ENCODE measurements around the gene PSRC1. TPM values are rescaled to one million over a fixed set of nuclear protein-coding genes. Genes with fewer than 3 reads are reported as not detected.

PSRC1 gene
- total RNA-seq, 1 experiment from 2014 or later: 60.3 TPM

DNA sequence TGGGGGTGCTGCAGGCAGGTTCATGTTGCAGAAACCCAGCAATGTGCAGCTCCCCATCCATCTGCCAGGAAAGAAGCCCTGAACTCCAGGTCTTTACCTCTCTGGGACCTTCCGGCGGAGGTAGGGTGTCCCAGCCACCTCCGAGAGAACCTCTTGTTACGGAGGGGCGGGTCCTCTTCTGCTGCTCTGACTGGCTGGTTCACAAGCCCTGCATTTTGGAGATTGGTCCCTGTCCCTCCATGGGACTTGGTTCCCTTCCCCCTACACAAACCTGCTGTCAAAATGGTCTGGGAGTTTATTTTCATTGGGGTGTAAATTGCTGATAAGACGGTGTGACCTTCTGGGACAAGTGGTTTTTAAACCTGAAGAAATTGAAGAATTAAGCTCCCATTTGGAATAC lies 41.6 kb downstream of the PSRC1 start:
- WGBS (ENCODE audit: extremely low coverage, insufficient read length, low lambda C conversion rate): no CpG with 5 or more reads among the region's 6 CpGs
- Histone ChIP-seq H3T11ph (ENCODE audit: low read length) (no peak overlapping the region), H3K4me2 (ENCODE audit: insufficient read depth, insufficient read length, low read length) (no peak overlapping the region), H2BK20ac (ENCODE audit: low read depth, low read length, poor library complexity, severe bottlenecking) (no peak overlapping the region), H2AK5ac (ENCODE audit: insufficient read length, low read length) (no peak overlapping the region), H3K18ac (ENCODE audit: insufficient read length, low read depth, low read length) (no peak overlapping the region), H2BK120ac (ENCODE audit: low read depth, low read length, poor library complexity, severe bottlenecking) (no peak overlapping the region), H4K5ac (ENCODE audit: insufficient read length, low read depth, low read length) (no peak overlapping the region), H3K79me1 (ENCODE audit: insufficient read depth, low read depth, low read length, poor library complexity, severe bottlenecking) (no peaks in the 10 kb centered on the region), H3K56ac (ENCODE audit: insufficient read length, low read depth, low read length) (no peak overlapping the region), H3K79me2 (ENCODE audit: insufficient read depth, low read length) (no peaks in the 10 kb centered on the region), H4K91ac (ENCODE audit: insufficient read length, low read depth, low read length) (no peak overlapping the region), H3K4ac (ENCODE audit: low read depth, low read length) (no peak overlapping the region), H4K20me1 (ENCODE audit: control insufficient read depth, insufficient read depth, insufficient read length) (no peaks in the 10 kb centered on the region), H3K9me3 (ENCODE audit: control insufficient read depth, low read depth, low read length) (no peaks in the 10 kb centered on the region), H2BK15ac (ENCODE audit: low read depth, low read length) (no peak overlapping the region), H3K4me1 (ENCODE audit: insufficient read depth, low read length) (peaks cover 14% of the 10 kb centered on the region; the same call in 1 of the 2 replicates), H2BK5ac (ENCODE audit: insufficient read length, low read length) (no peak overlapping the region), H3K9ac (ENCODE audit: extremely low read depth, insufficient read length, low read length) (no peak overlapping the region), H4K8ac (replicated peaks; ENCODE audit: insufficient read length, low read depth, low read length) (no peak overlapping the region), H3K23me2 (ENCODE audit: insufficient read length, low read depth, low read length, poor library complexity, severe bottlenecking) (no peaks in the 10 kb centered on the region), H3K27me3 (ENCODE audit: insufficient read depth, low read length) (no peaks in the 10 kb centered on the region), H2BK12ac (ENCODE audit: insufficient read length, low read depth, low read length) (no peak overlapping the region), H2AFZ (ENCODE audit: low read length) (no peak overlapping the region), H3K27ac (ENCODE audit: insufficient read length, low read depth, low read length) (no peak overlapping the region), H3K23ac (ENCODE audit: insufficient read length, low read depth, low read length) (no peak overlapping the region), H3K14ac (ENCODE audit: insufficient read depth, low read length) (no peak overlapping the region)
- Mint-ChIP-seq H3K9me3 (no peaks in the 10 kb centered on the region; a peak in 1 of 5 replicates), H3K27me3 (ENCODE audit: low read depth) (peaks cover 7% of the 10 kb centered on the region), H3K27ac (peak overlapping the region in 1 of 3 experiments; percentile 29; a peak in 2 of 7 replicates), H3K4me1 (peaks cover 59 to 62% of the 10 kb centered on the region in 2 experiments), H3K4me3 (no peak overlapping the region), H3K36me3 (ENCODE audit: insufficient read depth in 1 of 3, low read depth in 3 of 3) (peaks cover 11 to 26% (median 24%) of the 10 kb centered on the region in 3 experiments; a peak in 6 of 7 replicates)
- TF ChIP-seq, protein P1, sequence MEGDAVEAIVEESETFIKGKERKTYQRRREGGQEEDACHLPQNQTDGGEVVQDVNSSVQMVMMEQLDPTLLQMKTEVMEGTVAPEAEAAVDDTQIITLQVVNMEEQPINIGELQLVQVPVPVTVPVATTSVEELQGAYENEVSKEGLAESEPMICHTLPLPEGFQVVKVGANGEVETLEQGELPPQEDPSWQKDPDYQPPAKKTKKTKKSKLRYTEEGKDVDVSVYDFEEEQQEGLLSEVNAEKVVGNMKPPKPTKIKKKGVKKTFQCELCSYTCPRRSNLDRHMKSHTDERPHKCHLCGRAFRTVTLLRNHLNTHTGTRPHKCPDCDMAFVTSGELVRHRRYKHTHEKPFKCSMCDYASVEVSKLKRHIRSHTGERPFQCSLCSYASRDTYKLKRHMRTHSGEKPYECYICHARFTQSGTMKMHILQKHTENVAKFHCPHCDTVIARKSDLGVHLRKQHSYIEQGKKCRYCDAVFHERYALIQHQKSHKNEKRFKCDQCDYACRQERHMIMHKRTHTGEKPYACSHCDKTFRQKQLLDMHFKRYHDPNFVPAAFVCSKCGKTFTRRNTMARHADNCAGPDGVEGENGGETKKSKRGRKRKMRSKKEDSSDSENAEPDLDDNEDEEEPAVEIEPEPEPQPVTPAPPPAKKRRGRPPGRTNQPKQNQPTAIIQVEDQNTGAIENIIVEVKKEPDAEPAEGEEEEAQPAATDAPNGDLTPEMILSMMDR (conservative IDR thresholded peaks at IDR 0.05): no peak
- peak; percentile 75 for DNase-seq

All from H9 (cell line).